ENCODE data around the gene SPIRE2. TPM values are rescaled to one million over a fixed set of nuclear protein-coding genes. Genes with fewer than 3 reads are reported as not detected.

Gene SPIRE2
- total and polyA plus RNA-seq, 2 of the 13 experiments (the other 11 are each of a cell fraction or from before 2014, with no cell fraction given) = 13.3 to 37.5 TPM

DNA sequence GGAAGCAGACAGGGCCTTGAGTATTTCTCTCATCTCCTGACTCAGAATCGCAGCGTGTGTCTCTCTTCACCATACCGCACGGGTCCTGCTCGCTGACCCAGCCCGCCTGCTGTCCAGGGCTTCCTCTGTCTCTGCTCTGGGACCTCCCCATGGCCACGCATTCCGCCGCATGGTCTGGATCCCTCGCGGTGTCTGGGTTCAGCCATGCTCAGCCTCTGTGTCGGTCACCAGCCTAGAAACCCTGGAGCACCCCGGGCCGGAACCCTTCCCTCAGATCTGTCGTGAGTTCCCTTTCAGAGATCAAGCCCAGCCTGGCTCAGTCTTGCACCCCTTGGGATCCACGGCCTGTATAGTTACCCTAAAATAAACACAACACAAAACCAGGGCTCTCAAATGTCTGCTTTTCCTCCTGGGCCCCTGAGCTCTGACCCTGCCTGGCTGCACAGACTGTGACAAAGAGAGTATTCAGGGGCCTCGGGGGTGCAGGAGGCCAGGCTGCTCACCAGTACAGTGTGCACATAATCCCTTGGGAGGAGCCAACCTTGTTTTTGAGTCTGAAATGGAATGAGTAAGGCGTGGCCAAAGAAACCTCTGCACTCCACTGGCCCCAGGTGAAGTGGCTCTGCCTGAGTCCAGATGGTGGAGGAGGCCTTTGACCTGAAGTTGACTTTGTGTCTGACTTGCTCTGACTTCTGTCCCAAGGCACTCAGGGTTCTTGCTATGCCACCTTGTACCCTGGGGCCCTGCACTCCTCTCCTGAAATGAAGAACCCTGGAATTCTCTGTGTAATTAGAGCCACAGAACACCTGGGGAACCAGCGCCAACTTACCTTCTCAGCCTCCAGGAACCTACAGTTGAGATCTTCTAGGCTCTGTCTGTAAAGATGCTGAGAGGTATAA is 5.8 kb upstream of the SPIRE2 start (continued):
- peak; percentile 43; the same call in 1 of the 2 replicates for TF ChIP-seq SMAD1 (CRISPR knock-in tag; IDR thresholded peaks at IDR 0.05; ENCODE audit: borderline replicate concordance, low read depth)
- TF ChIP-seq ZNF557 (CRISPR knock-in tag; IDR thresholded peaks at IDR 0.05) = peak; percentile 32
- TF ChIP-seq NFE2L2 (IDR thresholded peaks at IDR 0.05; ENCODE audit: low read length) = no peak
- TF ChIP-seq, protein P1, sequence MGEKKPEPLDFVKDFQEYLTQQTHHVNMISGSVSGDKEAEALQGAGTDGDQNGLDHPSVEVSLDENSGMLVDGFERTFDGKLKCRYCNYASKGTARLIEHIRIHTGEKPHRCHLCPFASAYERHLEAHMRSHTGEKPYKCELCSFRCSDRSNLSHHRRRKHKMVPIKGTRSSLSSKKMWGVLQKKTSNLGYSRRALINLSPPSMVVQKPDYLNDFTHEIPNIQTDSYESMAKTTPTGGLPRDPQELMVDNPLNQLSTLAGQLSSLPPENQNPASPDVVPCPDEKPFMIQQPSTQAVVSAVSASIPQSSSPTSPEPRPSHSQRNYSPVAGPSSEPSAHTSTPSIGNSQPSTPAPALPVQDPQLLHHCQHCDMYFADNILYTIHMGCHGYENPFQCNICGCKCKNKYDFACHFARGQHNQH (CRISPR knock-in tag; IDR thresholded peaks at IDR 0.05) = peak; percentile 77; the same call in 1 of the 2 replicates
- TF ChIP-seq ZSCAN31 (CRISPR knock-in tag; IDR thresholded peaks at IDR 0.05; ENCODE audit: low read depth) = peak; percentile 92
- peak; percentile 88 for TF ChIP-seq DMAP1 (CRISPR knock-in tag; IDR thresholded peaks at IDR 0.05)
- TF ChIP-seq AHR (CRISPR knock-in tag; IDR thresholded peaks at IDR 0.05) = no peak; the same call in 1 of the 2 replicates
- TF ChIP-seq SRSF4 (IDR thresholded peaks at IDR 0.05; ENCODE audit: low read depth, low read length, poor library complexity, severe bottlenecking) = no peak
- TF ChIP-seq, protein P2, sequence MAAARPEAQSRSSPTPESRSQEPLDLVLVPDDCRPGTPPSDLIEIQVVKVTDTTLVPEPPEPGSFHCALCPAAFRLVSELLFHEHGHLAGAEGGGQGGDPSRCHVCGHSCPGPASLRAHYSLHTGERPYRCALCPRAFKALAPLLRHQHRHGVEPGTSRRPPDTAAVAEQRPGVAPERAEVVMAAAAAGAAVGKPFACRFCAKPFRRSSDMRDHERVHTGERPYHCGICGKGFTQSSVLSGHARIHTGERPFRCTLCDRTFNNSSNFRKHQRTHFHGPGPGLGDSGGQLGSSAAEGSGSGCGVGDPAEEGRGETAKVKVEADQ (CRISPR knock-in tag; IDR thresholded peaks at IDR 0.05; ENCODE audit: borderline replicate concordance) = no peak
- peak; percentile 92 for TF ChIP-seq ZNF232 (CRISPR knock-in tag; IDR thresholded peaks at IDR 0.05; ENCODE audit: borderline replicate concordance)
- no peak for TF ChIP-seq XBP1 (CRISPR knock-in tag; IDR thresholded peaks at IDR 0.05)
- TF ChIP-seq, protein P3, sequence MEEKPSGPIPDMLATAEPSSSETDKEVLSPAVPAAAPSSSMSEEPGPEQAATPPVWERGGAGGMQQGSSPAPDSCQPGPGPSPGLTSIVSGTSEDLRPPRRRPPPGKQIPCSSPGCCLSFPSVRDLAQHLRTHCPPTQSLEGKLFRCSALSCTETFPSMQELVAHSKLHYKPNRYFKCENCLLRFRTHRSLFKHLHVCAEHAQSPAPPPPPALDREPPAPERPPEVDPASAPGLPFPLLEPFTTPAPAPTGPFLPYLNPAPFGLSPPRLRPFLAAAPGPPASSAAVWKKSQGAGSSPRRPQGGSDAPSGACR (CRISPR knock-in tag; IDR thresholded peaks at IDR 0.05) = 0 out of 2 replicates have a peak, but pooled peaks have one; percentile 61
- TF ChIP-seq DNMT3B (CRISPR knock-in tag; conservative IDR thresholded peaks at IDR 0.05) = peak; percentile 71; the same call in 1 of the 2 replicates
- peak; percentile 91 for TF ChIP-seq MED8 (CRISPR knock-in tag; IDR thresholded peaks at IDR 0.05; ENCODE audit: insufficient replicate concordance)
- TF ChIP-seq ZFAT (CRISPR knock-in tag; conservative IDR thresholded peaks at IDR 0.05) = 0 out of 2 replicates have a peak, but pooled peaks have one; percentile 64
- peak; percentile 90; the same call in 1 of the 2 replicates for TF ChIP-seq HMG20A (CRISPR knock-in tag; IDR thresholded peaks at IDR 0.05; ENCODE audit: borderline replicate concordance)
- TF ChIP-seq, protein P4, sequence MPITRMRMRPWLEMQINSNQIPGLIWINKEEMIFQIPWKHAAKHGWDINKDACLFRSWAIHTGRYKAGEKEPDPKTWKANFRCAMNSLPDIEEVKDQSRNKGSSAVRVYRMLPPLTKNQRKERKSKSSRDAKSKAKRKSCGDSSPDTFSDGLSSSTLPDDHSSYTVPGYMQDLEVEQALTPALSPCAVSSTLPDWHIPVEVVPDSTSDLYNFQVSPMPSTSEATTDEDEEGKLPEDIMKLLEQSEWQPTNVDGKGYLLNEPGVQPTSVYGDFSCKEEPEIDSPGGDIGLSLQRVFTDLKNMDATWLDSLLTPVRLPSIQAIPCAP (CRISPR knock-in tag; IDR thresholded peaks at IDR 0.05; ENCODE audit: low read depth) = no peak
- TF ChIP-seq ARNT2 (CRISPR knock-in tag; IDR thresholded peaks at IDR 0.05; ENCODE audit: low read depth) = peak; percentile 78; the same call in 1 of the 2 replicates
- TF ChIP-seq ZNF713 (CRISPR knock-in tag; IDR thresholded peaks at IDR 0.05) = no peak
- TF ChIP-seq, protein P5, sequence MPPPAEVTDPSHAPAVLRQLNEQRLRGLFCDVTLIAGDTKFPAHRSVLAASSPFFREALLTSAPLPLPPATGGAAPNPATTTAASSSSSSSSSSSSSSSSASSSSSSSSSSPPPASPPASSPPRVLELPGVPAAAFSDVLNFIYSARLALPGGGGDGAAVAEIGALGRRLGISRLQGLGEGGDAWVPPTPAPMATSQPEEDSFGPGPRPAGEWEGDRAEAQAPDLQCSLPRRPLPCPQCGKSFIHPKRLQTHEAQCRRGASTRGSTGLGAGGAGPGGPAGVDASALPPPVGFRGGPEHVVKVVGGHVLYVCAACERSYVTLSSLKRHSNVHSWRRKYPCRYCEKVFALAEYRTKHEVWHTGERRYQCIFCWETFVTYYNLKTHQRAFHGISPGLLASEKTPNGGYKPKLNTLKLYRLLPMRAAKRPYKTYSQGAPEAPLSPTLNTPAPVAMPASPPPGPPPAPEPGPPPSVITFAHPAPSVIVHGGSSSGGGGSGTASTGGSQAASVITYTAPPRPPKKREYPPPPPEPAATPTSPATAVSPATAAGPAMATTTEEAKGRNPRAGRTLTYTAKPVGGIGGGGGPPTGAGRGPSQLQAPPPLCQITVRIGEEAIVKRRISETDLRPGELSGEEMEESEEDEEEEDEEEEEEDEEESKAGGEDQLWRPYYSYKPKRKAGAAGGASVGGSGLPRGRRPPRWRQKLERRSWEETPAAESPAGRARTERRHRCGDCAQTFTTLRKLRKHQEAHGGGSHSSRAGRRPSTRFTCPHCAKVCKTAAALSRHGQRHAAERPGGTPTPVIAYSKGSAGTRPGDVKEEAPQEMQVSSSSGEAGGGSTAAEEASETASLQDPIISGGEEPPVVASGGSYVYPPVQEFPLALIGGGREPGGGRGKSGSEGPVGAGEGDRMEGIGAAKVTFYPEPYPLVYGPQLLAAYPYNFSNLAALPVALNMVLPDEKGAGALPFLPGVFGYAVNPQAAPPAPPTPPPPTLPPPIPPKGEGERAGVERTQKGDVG (CRISPR knock-in tag; IDR thresholded peaks at IDR 0.05; ENCODE audit: borderline replicate concordance) = peak; percentile 90
- no peak for TF ChIP-seq MAFF (IDR thresholded peaks at IDR 0.05; ENCODE audit: low read depth, low read length)
- TF ChIP-seq ZSCAN30 (CRISPR knock-in tag; IDR thresholded peaks at IDR 0.05) = peak; percentile 66; the same call in 1 of the 2 replicates
- peak; percentile 52; the same call in 1 of the 2 replicates for TF ChIP-seq SMAD9 (CRISPR knock-in tag; IDR thresholded peaks at IDR 0.05)

All from HepG2 (cell line).